NB4 (cell line): ENCODE measurements around the gene COL21A1.

Experiments used
- DNase-seq: peaks from one replicate; pipeline ENCODE4 v3.0.0; 2010; ENCODE audit warnings: low read depth
- H3K4me3 ChIP-seq: one replicate; pipeline ENCODE4 v1.5.1; 2011; ENCODE audit warnings: mild to moderate bottlenecking, low read depth, low read length, moderate library complexity
- CTCF ChIP-seq: IDR thresholded peaks from one replicate; pipeline ENCODE4 v1.5.1; 2012; ENCODE audit warnings: low read depth, low read length
- MAX ChIP-seq: IDR thresholded peaks from 2 replicates; pipeline ENCODE4 v1.6.1; 2011; ENCODE audit warnings: low read depth, low read length
- MYC ChIP-seq: IDR thresholded peaks from 2 replicates; pipeline ENCODE4 v1.6.1; 2011; ENCODE audit warnings: low read depth, low read length
- POLR2A ChIP-seq: IDR thresholded peaks from 2 replicates; pipeline ENCODE4 v1.6.1; 2011; ENCODE audit warnings: mild to moderate bottlenecking; ENCODE audit not compliant: insufficient read length; ENCODE audit errors: extremely low read depth

The COL21A1 gene

GRCh38 chr6:56220078-56220477 is 27.3 kb downstream of the COL21A1 start:
- DNase-seq: no peak
- no peak for TF ChIP-seq CTCF
- no peak for TF ChIP-seq MYC
- no peak for TF ChIP-seq MAX
- no peak for TF ChIP-seq POLR2A
- H3K4me3 ChIP-seq: no peak overlapping the region

- TF ChIP-seq CTCF (no peak), POLR2A (no peak), MAX (no peak), MYC (no peak)
Observed at GRCh38 chr6:56214703-56215101, 32.7 kb downstream of the COL21A1 start.

GRCh38 chr6:56214041-56214702 is 33.2 kb downstream of the COL21A1 start:
- H3K4me3 ChIP-seq: no peak overlapping the region
- TF ChIP-seq CTCF (no peak), MYC (no peak), POLR2A (no peak), MAX (no peak)
- DNase-seq: no peak

More at GRCh38 chr6:56214703-56215101, 32.7 kb downstream of the COL21A1 start:
- H3K4me3 ChIP-seq: no peak overlapping the region
- DNase-seq: no peak

GRCh38 chr6:56211724-56212123 is 35.7 kb downstream of the COL21A1 start:
- DNase-seq: no peak
- TF ChIP-seq POLR2A (no peak), MYC (no peak), MAX (no peak), CTCF (no peak)
- H3K4me3 ChIP-seq: no peak overlapping the region

- TF ChIP-seq MAX (no peak), CTCF (no peak)
- no peak for DNase-seq
- H3K4me3 ChIP-seq: no peak overlapping the region
Observed at GRCh38 chr6:56204134-56204533, 43.2 kb downstream of the COL21A1 start.
